Endometrium (tissue), 2 donors: Measurements from ENCODE around the gene PCDHGB3.
"Not testable (repeated sequence)": the region's sequence is repeated elsewhere in the genome, so short reads cannot be mapped to it uniquely, and the experiment has no call there.

Source experiments
- FAIRE-seq: peaks from 2 replicates; lab custom pipeline; 2012; peaks lifted over from hg19 to GRCh38; lab: Jason Lieb, UNC
- donor health status: control.
- donor health status: control.

Gene PCDHGB3

GRCh38 chr5:141392429-141393198 lies 22.6 kb downstream of the PCDHGB3 start, which contains the start of gene PCDHGA8:
TSS of gene PCDHGA8 (plus strand) at chr5:141392633. CDS start at chr5:141392814, 181 bp downstream.
- FAIRE-seq, result no peak

- no peak for FAIRE-seq
Measured at GRCh38 chr5:141393267-141393666, 23.2 kb downstream of the PCDHGB3 start.

- FAIRE-seq, result not testable (repeated sequence)
Measured at GRCh38 chr5:141394401-141395187, 24.6 kb downstream of the PCDHGB3 start.

- FAIRE-seq, result not testable (repeated sequence)
Measured at GRCh38 chr5:141397756-141398551, 27.9 kb downstream of the PCDHGB3 start, which contains the start of gene PCDHGB5. TSS of gene PCDHGB5 (plus strand) at chr5:141397947. CDS start at chr5:141398128, 181 bp downstream.

- no peak for FAIRE-seq
Measured at GRCh38 chr5:141398608-141399007, 28.6 kb downstream of the PCDHGB3 start.

GRCh38 chr5:141399555-141400258 lies 29.7 kb downstream of the PCDHGB3 start:
- FAIRE-seq, result no peak

GRCh38 chr5:141402553-141403243 lies 32.7 kb downstream of the PCDHGB3 start, which contains the start of gene PCDHGA9:
TSS of gene PCDHGA9 (plus strand) at chr5:141402778. CDS start at chr5:141402953, 175 bp downstream.
- FAIRE-seq, result no peak

- FAIRE-seq, result no peak
Measured at GRCh38 chr5:141403387-141403786, 33.3 kb downstream of the PCDHGB3 start.

- not testable (repeated sequence) for FAIRE-seq
Measured at GRCh38 chr5:141407790-141408505, 37.9 kb downstream of the PCDHGB3 start, which contains the start of gene PCDHGB6. TSS of gene PCDHGB6 (plus strand) at chr5:141408021. CDS start at chr5:141408203, 182 bp downstream.

- no peak for FAIRE-seq
Measured at GRCh38 chr5:141409598-141410306, 39.7 kb downstream of the PCDHGB3 start.

- FAIRE-seq, result no peak
Measured at GRCh38 chr5:141411575-141411974, 41.5 kb downstream of the PCDHGB3 start.

GRCh38 chr5:141412854-141413539 lies 43.0 kb downstream of the PCDHGB3 start, which contains the start of gene PCDHGA10:
TSS of gene PCDHGA10 (plus strand) at chr5:141412987. CDS start at chr5:141413176, 189 bp downstream.
- FAIRE-seq, result no peak

- no peak for FAIRE-seq
Measured at GRCh38 chr5:141413540-141414069, 43.6 kb downstream of the PCDHGB3 start.

GRCh38 chr5:141414548-141415274 lies 44.7 kb downstream of the PCDHGB3 start:
- not testable (repeated sequence) for FAIRE-seq

GRCh38 chr5:141415275-141415618 lies 45.2 kb downstream of the PCDHGB3 start:
- not testable (repeated sequence) for FAIRE-seq

GRCh38 chr5:141417494-141418172 lies 47.6 kb downstream of the PCDHGB3 start, which contains the start of gene PCDHGB7:
TSS of gene PCDHGB7 (plus strand) at chr5:141417677. CDS start at chr5:141417860, 183 bp downstream.
- not testable (repeated sequence) for FAIRE-seq
